HG03280 (cell line): ENCODE results near the gene BTBD9.

Source experiments
- ATAC-seq: cut with Tn5 transposase; IDR thresholded peaks from one replicate; pipeline ENCODE4 v1.9.1; 2021; ENCODE audit warnings: mild to moderate bottlenecking, moderate library complexity; ENCODE audit not compliant: unreplicated experiment

BTBD9 gene

DNA sequence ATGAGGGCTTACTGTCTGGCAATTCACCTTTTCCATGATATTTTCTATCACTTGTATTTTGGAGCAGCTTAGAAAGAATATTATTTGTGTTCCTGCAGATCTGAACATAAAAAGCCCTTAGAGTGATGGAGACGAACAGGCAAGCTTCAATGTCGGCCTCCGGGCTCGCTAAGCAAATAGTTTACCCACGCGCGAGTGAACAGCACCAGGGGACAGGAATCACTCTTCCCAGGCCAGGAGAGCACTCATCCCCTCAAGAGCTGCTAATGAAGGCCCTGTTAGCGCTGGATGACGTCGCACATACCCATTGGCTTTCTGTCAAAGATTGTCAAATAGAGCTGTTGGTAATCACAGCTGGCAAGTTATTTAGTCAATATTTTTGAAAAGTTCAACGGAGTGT, 424.5 kb downstream of the BTBD9 start:
- ATAC-seq, result no peak

DNA sequence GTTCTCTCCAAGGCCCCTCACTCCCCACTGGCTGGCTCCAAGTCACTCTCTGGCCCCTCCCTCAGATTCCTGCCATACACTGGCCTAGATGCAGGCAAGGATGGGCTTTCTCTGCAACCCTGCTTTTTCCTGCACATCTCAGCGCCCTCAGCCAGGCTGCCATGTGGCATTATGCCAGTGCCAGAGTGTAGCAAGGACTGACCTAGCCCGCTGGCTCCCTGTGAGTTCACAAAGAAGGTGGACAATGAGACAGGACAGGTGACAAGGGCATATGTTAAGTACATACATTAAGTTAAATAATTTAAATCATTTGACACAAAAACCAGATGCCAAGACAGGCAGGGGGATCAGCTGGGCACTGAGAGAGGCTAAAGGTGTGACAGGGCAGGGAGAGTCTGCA, 425.6 kb downstream of the BTBD9 start:
- no peak for ATAC-seq

DNA sequence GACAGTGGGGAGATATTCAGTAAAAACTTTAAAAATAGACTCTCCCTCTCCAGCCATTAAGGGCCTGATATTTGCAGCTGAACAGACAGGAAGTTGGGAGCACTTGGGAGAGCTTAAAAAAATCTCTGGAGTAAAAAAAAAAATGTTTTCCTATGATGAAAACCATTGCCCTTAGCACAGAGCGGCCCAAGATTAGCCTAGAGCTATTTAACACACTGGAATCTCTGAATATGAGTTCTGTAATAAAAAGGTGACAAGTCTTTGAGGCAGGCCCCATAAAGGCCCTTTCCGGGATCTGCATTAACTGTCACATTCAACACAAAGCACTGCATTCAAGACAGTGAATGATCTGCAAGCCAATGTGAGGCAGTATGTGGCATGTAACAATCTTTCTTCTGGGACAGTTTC, 426.5 kb downstream of the BTBD9 start:
- ATAC-seq, result no peak

DNA sequence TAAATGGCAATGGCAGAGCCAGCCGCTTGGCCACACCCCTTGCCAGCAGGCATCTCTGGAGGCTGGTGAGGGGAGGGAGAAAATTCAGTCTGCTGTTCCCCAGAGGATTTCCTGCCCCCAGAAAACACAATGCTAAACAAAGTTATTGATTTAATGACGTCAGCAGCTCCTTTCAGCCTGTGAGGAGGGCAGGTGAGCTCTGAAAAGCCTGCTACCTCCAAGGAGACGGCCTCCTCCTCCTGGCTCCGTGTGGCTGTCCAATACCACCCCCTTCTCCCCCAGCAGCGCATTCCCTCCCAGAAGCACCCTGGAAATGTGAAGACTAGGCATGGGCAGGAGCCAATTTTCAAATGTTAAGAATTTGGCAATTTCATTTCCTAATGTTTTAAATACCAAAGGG, 427.1 kb downstream of the BTBD9 start:
- no peak for ATAC-seq

DNA sequence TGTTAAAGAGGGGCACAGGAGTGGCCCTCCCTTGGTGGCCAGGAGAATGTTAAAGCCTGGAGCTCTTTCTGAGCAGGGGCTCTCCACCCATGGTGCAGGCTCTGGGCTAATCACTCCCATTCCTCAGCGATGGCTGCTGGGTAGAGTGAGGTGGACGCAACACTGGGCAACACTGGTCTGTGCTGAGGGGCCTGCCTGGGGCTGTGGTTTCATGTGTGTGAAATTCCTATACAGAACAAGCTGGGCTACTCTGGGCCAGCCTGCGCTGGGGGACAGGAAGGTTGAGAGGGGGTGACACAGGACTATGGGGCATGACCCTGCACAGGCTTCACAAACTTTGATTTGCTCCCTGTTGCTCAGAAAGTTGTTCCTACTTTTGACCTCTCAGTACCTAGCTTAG, 427.6 kb downstream of the BTBD9 start:
- no peak for ATAC-seq

DNA sequence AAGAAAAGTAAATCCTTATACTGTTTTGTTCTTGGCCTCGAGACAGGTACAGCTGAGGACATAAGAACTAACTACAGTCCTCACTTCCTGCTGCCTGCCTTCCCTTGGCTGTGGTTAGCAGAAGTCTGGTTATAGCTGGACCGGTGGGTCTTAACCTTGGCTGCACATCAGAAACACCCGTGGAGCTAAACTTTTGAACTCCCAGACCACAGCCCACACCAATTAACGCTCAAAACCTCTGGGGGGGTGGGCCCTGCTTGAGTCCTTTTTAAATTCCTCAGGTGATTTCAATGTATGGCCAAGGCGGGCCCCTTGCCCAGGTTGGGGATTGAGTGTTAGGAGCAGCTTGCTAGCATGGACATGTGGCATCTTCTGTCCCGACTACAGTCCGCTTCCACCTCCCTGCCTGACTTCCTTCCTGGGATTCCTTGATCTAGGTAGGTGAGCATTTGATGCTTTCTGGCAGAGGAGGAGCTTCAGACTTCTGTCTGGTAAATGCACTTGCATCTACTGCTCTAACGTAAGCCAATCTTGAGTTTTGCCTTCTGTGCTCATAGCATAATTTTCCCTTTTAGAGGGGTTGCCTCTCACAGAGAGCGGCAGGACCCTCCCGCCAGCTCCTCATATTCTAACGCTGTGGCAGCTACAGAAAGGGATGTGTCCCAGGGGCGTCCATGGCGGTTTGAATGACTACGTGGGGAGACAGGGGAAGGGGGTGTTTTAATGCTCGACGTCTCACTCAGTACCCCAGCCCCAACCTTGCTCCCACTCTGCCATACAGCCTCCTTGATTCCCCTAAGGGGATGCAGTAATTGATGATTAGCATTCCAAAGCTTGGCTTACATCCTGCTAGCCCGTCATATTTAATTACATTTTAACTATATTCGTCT, 430.1 kb downstream of the BTBD9 start:
- no peak for ATAC-seq

DNA sequence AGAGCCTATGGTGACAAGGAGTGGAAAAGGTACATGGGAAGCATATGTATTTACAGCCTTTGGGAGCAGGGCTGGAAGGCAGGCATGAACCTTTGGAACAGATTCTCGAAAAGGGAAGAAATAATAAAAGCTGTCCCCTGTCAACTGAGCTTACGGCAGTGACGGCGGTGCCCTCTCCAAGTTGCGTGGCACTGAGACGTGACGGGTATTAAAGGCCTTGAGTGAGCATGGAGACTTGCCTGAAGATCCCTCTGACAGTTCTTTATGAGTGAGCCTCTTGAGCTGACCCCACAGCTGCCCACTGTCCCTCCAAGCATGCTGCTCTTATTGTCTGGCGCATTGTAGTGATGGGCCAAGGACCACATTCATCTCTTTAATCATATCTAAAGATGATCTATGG, 431.7 kb downstream of the BTBD9 start:
- no peak for ATAC-seq

DNA sequence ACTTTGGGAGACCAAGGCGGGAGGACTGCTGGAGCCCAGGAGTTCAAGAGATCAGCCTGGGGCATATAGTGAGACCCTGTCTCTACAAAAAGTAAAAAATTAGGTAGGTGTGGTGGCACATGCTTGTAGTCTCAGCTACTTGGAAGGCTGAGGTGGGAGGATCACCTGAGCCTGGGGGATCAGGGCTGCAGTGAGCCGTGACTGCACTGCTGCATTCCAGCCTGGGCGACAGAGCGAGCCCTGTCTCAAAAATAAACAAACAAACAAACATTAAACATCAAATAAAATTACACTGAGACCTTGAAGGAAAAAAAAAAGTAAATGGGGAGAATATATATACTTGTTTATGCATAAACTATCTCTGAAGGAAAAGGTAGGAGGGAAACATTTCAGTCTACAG, 432.4 kb downstream of the BTBD9 start:
- no peak for ATAC-seq

DNA sequence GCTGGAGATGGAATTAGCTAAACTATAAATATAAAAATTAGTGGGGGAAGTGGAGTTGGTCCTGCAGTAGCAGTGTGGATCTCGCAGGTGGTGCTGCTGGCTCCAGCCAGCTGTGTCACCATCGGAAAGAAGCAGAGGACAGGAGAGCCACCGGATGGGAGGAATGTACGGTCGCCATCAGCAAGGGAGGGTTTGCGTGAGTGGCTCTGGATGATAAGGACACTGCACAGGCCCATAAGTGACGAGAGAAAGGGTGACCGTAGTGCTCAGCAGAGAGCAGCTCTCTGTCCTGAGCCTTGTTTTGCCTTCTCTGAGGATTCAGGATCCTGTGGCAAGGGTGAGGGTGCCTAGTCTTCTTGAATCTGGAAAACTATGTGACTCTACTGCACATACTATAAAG, 441.5 kb downstream of the BTBD9 start:
- ATAC-seq, result no peak

DNA sequence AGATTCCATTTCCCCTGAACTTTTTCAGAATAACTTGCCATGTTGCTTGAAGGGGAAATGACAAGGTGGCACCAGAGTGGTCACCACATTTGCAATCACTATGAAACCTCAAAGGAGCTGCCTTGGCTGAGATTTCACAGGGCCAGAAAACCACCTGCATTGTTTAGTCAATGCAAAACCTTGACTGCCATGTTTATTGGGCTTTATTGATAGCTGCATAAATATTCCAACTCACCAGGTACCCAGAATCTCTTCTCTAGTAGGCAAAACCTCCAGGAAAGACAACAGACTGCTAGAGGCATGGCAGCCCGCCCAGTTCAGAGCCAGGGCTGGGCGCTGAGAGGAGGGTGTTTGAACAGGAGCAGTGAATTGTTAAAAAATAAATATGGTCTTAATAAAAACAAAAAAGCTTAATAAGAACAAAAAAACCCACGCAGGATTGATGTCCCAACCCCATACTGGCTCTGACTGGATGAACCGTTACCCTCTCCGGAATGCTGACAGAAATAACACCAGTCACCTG, 444.6 kb downstream of the BTBD9 start:
- no peak for ATAC-seq

DNA sequence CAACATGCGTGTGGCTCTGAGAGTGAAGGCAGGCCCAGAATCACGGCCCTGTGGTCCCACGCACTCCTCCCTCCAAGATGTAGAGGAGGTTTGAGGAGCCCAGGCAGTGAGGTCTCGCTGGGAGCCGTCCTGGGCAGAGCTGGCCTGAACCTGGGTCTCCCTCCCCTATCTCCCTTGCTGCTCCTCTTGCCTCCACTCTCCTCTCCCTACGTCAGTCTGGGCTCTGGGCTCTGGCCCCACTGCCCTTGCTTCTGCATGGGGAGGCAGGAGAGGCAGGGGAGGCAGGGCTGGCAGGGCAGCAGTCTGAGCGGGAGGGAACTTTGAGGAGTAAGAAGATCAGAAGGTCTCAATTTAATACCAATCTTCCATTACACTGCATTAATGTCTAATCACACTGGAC, 445.1 kb downstream of the BTBD9 start:
- no peak for ATAC-seq

DNA sequence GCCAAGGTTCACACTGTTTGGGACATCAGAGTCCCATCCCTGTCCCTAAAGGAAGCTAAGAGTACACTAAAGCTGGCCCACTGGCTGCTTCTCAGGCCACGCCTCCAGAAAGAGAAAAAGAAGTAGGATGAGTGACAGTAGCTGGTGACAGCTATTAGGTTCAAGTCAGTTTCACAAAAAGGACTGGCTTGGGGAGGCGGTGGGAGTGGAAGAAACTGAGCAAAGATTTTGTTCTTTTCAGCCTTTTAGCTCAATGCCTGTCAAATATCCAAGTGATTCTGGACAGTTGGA, 445.5 kb downstream of the BTBD9 start:
- no peak for ATAC-seq

DNA sequence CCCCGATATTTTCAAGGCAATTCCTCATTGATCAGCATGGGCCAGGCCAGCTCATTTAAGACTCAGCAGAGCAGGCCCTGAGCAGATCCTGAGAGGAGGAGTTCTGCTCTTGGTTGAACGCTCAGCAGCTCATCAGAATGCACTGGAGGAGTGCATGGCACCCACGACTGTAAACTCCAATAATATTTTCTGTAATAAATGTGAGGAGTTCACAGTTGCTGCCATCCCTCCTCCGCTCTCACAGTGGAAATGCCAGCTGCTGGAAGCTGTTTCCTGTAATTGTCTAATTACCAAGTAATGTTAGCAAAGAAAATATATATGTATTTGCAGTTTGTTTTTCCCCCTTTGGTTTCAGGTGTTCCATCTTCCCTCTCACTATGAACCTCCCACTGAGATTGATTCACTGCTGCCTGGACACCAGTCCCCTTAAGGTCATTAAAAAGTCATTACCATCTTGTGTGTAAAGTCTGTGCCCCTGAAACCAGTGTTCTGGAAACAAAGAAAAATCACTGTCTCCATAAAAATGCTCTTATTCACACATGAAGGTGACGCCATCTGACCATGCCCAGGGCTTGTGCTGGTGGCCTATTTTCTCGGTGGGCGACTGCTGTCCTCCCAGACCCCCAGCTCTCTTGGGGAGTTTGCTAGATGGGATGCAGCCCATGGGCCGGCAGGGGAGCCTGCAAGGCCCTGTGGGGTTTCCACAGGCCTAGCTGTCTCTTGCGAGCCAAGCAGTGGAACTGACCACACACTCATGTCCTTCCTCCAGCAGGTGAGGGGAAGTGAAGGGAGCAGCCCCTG, 446.0 kb downstream of the BTBD9 start:
- no peak for ATAC-seq

DNA sequence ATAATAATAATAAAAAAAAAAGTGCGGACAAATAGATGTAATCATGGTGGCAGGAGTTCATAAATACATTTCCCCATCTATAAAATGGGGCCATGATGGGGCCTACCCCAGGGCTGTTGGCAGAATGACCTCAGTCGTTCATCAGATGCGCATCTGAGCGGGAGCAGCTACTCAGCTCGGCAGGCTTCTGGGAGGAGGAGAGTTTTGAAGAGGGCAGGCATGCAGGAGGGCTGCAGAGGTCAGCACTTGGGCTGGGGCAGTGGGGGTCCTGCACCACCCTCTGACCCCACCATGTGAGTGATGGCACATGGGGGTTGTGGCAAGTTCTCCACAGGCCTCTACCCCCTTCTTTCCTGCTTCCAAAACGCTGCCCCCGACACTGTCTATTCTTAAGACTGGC, 446.7 kb downstream of the BTBD9 start:
- ATAC-seq, result no peak

DNA sequence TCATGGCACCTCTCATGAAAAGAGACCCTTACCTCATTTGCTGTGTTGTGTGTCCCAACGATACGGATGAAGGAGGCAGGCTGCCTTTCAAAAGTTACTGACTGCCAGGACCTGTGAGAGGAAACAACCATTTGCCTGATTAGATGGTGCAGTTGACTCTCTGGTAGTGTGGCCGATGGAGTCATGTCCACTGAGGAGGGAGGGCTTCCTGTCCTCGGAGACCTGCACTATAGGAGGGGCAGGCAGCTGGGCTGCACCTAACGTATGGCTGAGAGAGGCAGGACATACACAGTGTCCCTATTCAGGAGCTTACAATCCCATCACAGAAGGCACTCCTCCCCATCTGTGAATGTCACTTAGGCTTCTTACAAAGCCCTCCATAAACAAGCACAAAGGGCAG, 447.2 kb downstream of the BTBD9 start:
- no peak for ATAC-seq

DNA sequence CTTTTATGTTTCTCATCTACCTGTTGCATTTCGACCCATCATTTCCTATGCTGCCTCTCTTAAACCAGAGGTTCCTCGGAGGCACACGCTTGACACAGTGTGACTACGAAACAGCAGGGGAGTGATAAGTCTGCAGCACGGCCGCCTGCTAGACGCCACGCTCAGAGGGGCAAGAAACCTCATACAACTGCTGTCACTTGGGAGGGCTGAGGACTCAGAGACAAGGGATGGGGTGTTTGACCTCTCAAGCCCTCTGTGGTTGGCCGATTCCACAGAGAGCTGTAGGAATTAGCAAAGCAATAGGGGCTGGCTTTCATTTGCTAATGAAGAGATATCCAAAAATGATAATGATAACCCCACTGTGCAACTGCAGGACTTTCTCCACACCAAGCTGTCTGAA, 447.7 kb downstream of the BTBD9 start:
- no peak for ATAC-seq

DNA sequence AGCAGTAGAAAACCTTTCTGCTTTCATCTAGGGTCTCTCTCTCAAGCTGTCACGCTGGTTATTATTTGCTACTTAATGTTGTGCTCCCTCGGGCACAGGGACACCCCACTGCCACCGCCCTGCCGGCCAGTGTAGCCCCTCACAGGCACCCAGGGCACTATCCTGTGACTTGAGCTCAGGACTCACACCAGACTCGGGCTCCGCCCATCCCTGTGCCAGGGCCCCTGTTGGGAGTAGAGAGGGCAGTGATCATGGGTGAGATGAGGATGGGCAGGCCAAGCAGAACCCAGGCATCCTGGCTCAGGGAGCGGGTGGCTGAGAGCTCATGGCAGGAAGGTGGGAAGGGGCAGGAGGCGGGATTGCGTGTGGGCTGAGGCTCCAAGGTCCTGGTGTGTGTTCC, 448.3 kb downstream of the BTBD9 start:
- ATAC-seq, result no peak

DNA sequence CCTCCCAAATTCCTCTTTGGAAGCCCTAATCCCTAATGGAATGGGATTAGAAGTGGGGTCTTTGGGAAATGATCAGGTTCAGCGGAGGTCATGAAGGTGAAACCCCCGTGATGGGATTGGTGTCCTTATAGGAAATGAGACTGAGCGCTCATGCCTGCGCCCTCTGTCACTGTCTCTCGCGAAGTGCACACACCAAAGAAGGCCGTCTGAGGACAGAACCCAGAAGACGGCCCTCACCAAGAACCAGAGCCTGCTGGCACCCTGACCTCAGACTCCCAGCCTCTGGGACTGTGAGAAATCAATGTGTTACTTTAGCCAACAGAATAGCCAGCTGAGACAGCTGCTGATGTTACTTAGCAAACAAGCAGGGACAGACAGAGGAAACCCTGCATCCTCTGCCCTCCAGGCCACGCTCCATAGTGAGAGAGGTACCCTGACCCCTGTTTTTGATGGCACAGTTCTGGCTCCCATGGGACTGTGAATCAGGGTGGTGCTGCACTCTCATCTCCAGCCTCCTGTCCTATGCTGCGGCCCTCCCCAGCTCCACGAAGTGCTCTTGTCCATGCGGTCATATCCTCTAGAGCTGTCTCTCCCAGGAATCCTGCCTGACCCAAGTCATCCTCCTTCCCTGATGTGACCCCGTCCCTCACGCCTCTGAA, 450.9 kb downstream of the BTBD9 start:
- no peak for ATAC-seq

DNA sequence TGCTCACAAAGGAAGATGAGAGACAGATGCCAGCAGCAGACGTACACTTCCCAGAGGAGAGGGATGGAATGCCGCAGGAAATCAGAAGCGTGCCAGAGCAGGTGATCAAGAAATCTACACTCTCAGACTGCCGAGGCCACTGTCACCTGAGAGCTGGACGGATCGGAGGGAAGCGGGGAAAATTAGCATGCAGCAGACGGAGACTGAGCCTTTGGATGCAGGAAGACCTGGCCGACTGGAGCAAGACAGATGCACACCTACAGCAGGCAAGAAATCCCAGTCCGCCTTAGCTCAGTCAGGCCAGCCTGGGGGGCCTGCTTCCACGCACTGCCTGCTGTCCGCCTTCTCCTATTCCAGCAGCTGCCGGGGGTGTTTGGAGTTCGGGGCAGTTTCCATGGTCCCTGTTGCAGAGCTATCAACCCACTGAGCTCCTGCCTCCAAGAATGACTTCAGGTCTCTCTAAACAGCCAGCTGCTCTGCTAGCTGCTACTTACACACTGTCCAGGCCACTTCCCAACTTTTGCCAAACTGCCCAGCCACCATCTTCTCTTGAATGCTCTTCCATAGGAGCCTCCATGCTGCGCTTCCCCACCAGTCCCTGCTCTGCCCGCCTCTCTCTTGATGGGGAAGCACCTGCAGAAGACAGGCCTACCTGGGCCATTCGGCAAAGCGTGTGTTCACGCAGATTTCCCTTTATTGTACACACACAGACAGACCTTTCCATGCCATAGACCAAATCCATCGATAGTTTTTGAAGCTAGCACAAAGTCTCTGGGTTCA, 451.7 kb downstream of the BTBD9 start:
- no peak for ATAC-seq

DNA sequence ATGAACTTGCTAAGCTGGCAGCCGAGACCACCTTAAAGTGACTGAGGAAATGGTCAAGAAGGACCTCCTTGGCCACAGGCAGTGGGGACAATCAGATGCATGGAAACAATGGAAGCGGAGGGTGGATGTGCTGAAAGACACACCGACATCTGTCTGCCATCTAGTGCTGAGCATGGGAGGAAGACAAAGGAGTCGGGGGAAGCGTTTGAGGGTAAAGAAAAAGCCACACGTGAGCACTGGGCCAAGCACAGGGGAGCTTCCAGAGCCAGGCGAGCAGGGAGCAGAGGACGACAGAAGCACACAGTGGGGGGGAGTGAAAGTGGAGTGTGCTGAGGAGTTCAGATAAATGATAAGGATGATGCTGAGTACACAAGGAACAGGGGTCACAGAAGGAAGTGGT, 452.4 kb downstream of the BTBD9 start:
- ATAC-seq, result no peak

DNA sequence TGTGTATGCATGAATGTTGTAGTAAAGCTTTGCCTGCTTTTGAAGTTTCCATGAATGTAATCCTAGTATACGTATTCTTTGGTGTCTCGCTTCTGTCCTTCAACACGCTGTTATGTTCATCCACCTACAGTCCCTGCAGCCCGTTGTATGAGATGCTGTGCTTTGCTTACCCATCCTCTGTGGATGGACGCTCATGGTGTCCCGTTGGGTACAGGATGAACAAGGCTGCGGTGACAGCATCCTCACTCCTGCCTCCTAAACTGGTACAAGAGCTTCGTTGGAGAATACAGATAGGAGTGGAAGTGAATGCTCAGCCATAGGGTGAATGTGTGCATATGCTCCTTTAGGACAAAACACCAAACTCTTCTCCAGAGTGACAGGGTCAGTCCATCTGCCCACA, 454.0 kb downstream of the BTBD9 start:
- no peak for ATAC-seq
